HG03442 (cell line): ENCODE measurements around the gene WBP4.

Experiments
- ATAC-seq: cut with Tn5 transposase; IDR thresholded peaks from one replicate; pipeline ENCODE4 v1.9.1; 2021; ENCODE audit warnings: mild to moderate bottlenecking, moderate library complexity; ENCODE audit not compliant: unreplicated experiment

Gene WBP4

GRCh38 chr13:41048640-41049039 is 12.7 kb upstream of the WBP4 start:
- no peak for ATAC-seq

- ATAC-seq = no peak
Measured at GRCh38 chr13:41049480-41050440, 11.5 kb upstream of the WBP4 start.

GRCh38 chr13:41052441-41052840 is 8.9 kb upstream of the WBP4 start:
- no peak for ATAC-seq

- peak; percentile 71 for ATAC-seq
Measured at GRCh38 chr13:41053384-41053826, 7.9 kb upstream of the WBP4 start.

DNA sequence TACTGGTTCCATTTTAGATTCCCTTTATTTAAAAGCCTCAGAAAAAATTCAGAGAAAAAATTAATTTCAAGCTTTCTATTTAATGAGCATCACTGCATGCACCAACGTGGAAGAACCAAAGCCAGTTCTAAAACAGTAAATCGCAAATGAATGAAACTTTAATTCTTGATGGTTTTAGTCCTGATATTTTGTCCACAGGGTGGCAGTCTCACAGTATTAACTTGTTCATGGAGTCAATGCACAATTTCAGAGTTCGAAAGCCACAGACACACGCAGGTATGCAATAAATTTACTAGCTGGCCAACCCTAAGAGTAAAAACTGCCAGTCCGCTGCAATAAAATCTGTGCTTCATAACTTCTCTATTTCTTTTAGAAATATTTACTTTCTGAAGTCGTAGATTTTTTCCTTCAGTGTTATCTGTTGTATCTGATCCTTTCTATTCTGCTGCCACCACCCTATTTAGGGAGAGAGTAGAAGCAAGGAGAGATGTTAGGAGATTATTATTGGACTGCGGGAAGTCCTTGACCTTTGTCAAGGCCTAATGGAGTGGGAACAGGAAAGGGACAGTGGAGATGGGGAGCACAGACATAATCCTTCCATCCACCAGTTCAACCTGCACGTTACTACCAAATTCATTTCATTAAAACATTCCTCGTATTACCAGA is 7.0 kb upstream of the WBP4 start:
- no peak for ATAC-seq

- no peak for ATAC-seq
Measured at GRCh38 chr13:41054919-41055619, 6.2 kb upstream of the WBP4 start.

- no peak for ATAC-seq
Measured at GRCh38 chr13:41056194-41056593, 5.1 kb upstream of the WBP4 start.

GRCh38 chr13:41056826-41057711 is 4.2 kb upstream of the WBP4 start:
- no peak for ATAC-seq

DNA sequence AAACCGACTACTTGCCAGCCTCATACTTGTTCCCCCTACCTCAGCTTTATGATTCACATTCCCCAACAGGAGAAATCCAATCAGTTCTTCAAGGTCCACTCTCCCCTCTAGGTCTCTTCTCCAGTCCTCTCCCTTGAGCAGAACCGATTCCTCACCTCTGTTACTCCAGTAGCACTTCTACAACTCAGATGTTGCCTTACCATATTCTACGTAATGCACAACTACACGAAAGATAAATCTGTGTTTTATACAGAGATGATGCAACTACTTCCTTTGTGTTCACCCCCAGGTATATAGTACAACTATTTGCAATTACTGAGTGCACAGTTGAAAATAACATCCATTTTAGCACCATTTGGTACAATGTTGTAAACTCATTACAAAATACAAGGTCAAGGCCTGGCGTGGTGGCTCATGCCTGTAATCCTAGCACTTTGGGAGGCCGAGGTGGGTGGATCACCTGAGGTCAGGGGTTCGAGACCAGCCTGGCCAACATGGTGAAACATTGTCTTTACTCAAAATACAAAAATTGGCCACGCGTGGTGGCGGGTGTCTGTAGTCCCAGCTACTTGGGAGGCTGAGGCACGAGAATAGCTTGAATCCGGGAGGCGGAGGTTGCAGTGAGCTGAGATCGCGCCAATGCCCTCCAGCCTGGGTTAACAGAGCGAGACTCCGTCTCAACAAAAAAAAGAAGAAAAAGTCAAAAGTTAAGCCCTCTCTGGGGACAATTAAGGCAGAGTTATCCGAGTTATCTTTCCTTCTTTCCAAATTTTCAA is 2.8 kb upstream of the WBP4 start:
- no peak for ATAC-seq

DNA sequence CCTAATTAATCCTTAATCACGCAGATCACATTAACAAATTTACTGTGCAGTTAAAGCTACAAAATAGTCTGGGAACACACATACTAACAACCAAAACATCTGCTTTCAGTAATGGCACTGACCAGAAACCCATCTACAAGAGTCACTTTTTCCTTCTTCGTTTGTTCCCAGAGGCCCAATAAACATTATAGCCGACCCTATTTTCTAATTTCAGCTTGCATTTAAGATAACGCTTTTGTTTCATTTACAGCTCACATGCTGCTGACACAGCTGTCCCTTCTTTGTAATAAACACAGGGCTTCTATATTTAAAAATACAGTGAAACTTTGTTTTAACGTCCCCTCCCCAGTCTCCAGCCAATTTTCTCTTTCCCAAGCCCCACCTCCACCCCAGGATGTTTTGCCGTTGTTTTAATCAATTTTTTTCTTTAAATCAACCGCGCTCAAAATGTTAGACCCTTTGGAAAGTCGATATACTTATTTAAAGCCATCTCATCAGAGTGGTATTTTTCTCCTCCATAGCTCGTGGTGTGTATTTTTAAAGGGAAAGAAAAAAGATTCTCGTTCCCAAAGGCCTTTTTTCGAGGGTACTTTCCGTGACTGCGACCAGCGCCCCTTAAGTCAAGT is 1.7 kb upstream of the WBP4 start:
- no peak for ATAC-seq

GRCh38 chr13:41060082-41060723 is 1.1 kb upstream of the WBP4 start:
- peak; percentile 31 for ATAC-seq

DNA sequence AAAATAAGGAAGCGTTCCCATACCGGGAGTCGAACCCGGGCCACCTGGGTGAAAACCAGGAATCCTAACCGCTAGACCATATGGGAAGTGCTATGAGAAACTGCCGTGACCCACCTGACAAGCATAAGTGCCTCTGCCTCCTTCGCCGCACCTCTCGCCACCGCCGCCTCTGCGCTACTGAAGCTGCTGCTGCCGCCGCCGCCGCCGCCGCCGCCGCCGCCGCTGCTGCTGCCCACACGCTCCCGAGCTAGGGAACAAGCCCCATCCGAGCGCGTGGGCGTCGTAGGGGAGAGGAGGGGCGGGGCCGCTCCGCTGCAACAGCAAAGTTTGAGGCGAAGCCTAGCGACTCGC is 610 bp upstream of the WBP4 start:
- peak; percentile 33 for ATAC-seq

DNA sequence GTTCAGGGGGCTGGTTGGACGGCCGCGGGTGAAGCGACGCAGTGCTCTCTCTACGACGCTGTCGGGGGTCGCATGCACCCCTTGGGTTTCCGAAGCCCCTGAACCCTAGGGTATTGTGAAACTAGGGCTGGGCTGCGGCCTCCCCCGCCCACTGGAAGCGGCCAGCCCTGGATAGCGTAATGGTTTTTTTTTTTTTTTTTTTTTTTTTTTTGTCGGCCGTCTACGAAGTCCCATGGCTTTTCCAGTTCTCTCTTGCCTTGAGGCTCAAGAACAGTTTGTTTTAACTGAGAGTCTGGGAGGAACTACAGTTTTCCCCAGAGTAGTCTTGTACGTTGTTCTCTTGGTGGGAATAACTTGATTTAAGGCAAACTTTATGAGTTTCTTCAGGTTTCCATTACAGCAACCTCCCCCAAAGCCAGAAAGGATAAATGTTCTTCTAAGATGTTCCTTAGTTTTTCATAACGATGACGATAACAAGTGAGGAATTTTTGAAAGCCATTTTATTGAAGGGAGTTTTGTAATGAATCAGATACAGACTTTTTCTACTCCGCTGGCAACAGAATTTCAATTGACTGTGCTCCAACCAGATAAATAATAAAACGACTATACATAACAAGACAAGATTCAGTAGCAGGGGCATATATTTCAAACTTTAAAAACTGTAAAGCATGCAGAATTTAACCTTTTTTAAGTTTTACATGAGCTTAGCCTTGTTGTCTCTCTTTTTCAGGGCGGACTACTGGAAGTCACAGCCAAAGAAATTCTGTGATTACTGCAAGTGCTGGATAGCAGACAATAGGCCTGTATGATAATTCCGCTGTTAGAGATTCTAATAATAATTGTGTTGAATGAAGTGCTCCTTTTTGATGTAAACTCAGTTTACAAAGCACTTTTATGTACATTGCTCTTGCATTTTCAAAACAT is 867 bp downstream of the WBP4 start:
- peak; percentile 26 for ATAC-seq

DNA sequence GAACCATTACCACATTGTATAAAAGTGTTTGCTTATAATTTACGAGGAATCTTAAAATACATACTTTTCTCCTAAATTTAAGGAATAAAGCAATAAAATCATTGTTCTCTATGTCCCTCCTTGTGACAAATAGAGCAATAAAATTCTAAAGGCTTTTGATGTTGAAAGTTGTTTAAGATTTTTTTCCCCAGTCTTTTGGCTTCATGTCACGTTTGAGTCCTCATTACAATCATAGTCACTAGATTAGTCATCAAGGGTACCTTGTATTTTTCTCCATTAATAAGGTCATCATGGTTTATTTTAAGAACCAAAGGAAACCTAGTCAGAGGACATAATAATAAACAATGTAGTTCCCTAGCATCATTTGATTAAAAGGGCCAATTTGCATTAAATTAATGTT is 3.2 kb downstream of the WBP4 start:
- no peak for ATAC-seq

DNA sequence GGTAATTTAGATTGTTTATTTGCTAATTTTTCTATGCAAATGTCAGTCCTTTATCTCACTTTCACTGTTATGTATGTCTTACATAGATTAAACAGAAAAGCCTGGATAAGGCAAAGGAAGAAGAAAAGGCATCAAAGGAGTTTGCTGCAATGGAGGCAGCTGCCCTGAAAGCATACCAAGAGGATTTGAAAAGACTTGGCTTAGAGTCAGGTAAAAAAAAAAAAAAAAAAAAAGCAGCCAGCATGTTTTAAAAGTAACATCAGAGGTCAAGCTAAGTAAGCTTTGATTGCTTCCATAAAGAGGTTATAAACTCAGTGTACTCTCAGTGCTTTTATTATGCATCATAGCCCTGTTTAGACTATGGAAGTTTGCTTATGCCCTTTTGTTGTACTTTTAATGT is 3.8 kb downstream of the WBP4 start:
- ATAC-seq = no peak

DNA sequence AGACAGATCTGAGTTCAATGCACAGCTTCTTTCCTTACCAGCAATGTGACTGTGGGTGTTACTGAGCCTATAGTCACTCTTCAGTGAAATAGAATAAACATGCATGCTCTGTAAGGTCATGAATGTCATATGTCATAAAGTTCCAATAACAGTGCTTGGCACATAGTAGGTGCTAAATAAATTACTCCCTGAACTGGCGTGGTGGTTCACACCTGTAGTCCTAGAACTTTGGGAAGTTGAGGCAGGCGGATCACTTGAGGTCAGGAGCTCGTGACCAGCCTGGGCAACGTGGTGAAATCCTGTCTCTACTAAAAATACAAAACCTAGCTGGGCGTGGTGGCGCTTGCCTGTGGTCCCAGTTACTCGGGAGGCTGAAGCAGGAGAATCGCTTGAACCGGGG is 13.2 kb downstream of the WBP4 start:
- no peak for ATAC-seq

DNA sequence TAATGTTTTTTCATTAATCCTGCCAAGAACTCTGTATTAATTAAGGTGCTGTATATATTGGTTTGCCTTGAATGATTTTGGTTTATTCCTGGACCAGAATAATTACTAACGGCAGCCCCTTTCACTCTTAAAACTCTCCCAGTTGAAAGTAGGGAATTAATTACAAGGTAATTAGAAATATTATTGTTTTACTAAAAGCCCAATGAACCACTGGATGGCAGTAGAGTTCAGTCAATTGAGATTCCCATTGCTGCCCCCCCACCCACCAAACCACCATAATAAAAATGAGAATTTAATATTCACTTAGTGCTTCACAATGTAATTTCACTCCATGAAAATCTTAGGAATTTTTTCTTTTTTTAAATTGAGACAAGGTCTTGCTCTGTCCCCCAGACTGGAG is 13.7 kb downstream of the WBP4 start:
- ATAC-seq = no peak

- ATAC-seq = no peak
Measured at GRCh38 chr13:41075485-41075884, 14.2 kb downstream of the WBP4 start.
